GM21515 (cell line): ENCODE measurements around the gene MINDY3.
A peak's percentile ranks its signal among the peaks of the same experiment; 100 is the strongest.
"Not testable (repeated sequence)": the region's sequence is repeated elsewhere in the genome, so short reads cannot be mapped to it uniquely, and the experiment has no call there.

Experiments used
- ATAC-seq: cut with Tn5 transposase; IDR thresholded peaks from one replicate; pipeline ENCODE4 v1.9.1; 2021; ENCODE audit not compliant: unreplicated experiment

Gene MINDY3

DNA sequence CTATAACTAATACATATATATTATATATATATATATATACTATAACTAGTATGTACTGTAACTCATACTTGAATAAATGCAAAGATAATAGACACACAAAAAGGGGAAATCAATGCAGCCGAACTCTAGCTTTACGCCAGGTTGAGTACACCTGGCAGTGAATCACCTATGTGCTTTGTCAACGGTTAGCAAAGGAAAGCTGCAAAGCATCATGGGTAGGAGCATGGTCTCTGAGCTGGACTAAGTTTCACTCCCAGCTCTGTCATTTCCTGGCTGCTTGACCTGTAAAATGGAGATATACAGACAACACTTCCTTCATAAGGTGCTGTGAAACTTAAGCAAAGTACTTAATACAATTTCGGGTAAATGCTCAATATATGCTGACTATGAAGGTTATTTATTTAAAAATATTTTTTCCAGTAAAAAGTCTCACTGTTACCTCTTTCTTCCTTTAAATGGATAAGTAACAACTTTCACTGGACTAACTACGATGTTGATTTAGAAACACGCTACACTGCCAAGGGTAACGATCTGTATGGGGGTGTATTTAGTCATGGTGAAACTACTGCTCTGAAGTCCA is 78.8 kb downstream of the MINDY3 start:
- no peak for ATAC-seq

DNA sequence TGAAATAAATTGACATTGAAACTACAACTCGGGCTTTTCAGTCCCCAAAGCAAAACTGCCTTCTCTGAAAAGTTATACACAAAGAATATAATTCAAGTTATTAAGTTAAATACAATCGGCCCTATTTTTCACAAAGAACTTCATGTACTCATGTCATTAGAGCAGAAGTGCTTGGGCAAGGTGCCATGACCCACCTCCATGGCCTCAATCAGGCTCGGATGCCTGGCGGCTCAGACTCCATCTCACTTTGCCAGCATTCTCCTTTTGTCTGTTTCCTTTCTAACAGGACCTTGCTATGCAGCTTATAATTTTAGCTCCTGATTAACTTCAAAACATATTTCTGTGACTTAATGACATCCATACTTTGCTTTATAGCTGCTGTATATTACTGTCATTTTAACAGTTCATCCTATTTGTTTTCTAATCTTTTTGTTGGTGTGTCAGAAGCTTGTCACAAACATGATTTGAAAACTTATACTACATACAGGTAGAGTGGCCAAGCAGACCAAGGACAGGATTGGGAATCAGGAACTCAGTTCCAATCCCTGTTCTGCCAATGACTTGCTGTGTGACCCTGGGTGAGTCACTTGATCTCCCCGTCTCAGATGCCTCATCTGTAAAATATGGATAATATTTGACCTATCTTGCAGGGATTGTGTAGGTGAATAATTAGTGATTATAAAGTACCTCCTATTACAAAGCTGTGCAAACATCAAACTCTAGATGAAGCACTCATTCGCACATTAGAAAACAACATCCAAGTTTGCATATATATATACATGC is 79.8 kb downstream of the MINDY3 start:
- no peak for ATAC-seq

DNA sequence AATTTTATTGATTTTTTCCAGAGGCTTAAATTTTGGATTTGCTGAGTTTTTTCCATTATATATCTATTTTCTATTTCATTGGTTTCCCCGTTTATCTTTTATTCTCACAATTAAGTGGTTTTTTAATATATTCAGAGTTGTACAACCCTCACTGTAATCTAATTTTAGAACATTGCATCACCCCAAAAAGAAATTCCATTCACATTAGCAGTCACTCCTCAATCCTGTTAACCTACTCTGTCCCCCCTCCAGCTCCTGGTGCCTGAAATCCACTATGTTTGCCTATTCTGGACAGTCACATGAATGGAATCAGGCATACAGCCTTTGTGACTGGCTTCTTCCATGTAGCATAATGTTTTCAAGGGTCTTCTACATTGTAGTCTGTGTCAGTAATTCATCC is 84.8 kb downstream of the MINDY3 start:
- no peak for ATAC-seq

DNA sequence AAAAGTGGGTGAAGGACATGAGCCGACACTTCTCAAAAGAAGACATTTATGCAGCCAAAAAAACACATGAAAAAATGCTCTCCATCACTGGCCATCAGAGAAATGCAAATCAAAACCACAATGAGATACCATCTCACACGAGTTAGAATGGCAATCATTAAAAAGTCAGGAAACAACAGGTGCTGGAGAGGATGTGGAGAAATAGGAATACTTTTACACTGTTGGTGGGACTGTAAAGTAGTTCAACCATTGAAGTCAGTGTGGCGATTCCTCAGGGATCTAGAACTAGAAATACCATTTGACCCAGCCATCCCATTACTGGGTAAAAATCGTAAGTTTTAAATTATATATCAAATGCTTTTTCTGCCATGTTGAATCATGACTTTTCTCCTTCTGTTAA is 85.8 kb downstream of the MINDY3 start:
- not testable (repeated sequence) for ATAC-seq

DNA sequence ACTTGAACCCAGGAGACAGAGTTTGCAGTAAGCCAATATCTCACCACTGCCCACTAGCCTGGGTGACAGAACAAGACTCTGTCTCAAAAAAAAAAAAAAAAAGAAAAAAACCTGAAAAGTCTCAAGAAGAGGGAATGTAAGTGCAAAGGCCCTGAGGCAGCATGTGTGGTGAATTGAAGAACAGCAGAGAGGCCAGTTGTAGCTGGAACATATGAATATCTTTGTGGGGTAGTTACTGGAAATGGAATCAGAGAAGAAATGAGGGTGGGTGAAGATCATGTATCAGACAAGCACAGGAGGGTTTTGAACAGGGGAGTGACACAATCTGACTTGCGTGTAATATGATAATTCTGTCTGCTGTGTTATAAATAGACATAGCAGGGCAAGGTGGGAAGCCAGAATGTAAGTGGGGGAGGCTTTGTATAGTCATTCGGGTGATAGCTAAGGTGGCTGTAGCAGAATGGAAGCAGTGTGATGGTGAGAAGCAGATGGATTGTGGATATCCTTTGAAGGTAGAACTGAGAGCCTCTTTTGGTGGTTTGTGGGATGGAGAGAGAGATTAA is 95.3 kb downstream of the MINDY3 start:
- no peak for ATAC-seq

DNA sequence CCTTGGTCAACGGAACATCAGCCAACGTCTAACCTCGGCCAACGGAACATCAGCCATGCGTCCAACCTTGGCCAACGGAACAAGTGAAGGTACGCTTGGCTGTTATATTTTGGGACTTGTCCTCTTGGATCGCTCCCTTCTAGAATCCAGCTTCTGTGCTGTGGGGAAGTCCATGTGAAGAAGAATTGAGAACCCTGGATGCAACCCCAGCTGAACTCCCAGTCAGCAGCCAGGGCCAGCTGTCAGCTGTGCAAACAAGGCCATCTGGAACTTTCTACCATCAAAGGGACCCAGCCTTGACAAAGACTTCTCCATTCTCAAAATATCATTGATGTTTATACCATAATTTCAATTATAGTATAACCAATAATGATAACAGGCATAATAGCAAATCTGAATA is 97.3 kb downstream of the MINDY3 start:
- no peak for ATAC-seq

DNA sequence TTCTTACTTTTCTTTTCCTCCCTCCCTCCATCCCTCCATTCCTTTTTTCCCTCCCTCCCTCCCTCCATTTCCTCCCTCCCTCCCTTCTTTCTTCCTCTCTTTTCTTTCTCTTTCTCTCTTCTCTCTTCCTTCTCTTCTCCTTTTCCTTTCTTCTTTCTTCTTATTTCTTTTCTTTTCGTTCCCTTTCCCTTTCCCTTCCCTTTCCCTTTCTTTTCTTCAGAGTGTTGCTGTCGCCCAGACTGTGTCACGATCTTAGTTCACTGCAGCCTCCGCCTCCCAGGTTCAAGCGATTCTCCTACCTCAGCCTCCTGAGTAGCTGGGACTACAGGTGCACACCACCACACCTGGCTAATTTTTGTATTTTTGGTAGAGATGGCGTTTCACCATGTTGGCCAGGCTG is 98.1 kb downstream of the MINDY3 start:
- not testable (repeated sequence) for ATAC-seq

DNA sequence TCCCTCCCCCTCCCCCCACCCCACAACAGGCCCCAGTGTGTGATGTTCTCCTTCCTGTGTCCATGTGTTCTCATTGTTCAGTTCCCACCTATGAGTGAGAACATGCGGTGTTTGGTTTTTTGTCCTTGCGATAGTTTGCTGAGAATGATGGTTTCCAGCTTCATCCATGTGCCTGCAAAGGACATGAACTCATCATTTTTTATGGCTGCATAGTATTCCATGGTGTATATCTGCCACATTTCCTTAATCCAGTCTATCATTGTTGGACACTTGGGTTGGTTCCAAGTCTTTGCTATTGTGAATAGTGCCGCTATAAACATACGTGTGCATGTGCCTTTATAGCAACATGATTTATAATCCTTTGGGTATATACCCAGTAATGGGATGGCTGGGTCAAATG is 99.1 kb downstream of the MINDY3 start:
- not testable (repeated sequence) for ATAC-seq

DNA sequence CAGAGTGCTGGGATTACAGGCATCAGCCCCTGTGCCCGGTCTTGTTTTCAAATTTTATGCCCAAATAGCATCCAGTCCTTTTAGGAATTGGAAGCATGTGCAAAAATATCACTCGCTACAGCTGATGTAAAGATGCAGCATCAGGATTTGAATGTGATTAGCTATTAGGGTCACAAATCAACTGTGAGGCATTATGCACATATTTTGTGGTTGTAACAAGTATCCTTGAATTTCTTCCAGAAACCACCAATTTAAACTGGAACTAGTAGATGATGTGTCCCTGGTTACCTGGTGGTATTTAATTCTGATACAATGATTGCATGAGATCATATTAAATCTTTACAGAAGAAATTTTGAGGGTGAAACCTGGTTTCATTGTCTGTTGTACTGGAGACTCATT is 99.6 kb downstream of the MINDY3 start:
- ATAC-seq = no peak

DNA sequence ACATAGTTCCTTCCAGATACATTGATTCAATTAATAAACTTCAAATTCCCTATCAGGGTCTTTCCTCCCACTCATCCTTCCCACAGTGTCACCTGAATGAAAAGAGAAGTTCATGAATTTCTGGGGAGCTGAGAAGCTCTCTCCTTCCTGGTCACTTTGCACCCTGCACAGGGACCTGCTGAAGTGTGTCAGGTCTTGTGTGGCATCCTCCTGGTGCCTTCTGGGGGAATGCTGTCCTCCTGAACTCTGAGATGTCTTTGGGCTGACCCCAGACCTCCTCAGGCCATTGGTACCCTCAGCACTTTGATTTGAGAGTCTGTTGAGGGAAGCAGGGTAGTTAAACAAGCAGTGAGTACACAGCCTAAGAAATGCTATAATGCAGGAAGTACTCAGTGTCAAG is 101.0 kb downstream of the MINDY3 start:
- no peak for ATAC-seq

DNA sequence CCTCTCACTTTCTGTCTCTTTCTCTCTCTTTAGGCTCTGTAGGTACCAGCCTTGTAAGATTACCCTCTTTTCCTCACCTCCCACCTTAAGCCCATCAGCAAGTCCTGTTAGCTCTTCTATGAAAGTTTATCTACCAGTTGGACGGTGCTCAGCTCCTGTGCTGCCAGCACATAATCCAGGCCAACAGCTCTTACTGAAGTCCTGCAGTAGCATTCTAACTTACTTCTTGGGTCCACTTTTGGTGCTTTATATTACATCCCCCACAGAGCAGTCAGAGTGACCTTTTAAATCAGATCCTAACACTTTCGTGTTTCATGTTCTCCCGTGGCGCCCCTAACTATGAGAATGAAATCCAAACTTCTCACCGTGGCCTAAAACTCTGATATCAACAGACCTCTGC is 101.7 kb downstream of the MINDY3 start:
- no peak for ATAC-seq

DNA sequence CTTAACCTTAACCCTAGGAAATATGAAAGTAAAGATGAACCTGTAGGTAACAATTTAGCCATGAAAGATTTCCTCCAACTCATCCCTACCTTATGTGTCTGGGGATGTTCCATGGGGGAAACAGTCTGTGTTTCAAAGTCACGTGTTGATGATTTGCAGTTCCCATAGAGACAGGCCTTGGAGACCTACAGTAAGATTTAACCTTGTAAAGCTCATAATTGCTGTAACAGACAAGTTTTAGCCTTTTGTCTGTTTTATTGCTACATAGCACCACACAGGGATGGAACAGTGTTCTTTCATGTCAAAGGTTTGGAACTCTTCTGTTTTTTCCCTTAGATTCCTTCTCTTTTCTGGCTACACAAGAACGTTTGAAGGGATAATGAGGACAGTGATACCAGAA is 105.4 kb downstream of the MINDY3 start:
- no peak for ATAC-seq

DNA sequence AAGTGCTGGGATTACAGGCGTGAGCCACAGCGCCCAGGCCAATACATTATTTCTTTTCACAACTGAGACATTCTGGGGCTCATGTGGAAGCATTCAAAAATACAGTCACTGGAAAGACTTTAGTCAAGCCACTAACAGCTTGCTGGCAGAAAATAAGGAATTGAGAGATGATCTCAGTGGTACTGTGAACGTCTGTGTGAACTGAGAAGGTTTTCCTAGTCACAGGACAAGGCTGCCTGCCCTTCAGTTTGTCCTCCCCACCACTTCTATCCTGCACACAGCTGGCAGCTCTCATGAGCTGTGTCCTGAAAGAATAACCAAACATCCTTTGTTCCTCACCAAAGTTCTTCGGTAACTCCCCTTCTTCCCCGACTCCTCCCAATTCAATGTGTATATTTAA is 109.3 kb downstream of the MINDY3 start:
- ATAC-seq = no peak

DNA sequence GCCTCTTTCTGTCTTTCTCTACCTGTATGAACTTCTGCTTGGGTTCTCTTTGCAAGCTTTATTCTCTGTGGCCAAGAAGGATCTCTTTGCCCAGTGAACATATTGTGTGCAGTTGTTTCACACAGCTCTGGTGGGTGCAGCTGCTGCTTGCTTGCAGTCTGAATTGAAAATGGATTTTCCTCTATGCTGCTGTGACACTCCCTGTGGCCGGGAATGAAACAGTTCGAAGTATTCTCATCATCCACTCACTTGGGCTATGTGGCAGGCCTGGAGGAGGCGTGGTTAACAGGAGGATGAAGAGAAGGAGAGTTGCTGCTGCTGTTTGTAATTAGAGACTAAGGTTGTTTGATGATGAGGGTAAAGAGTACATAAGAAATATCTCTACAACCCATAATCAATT is 112.2 kb downstream of the MINDY3 start:
- ATAC-seq = no peak

DNA sequence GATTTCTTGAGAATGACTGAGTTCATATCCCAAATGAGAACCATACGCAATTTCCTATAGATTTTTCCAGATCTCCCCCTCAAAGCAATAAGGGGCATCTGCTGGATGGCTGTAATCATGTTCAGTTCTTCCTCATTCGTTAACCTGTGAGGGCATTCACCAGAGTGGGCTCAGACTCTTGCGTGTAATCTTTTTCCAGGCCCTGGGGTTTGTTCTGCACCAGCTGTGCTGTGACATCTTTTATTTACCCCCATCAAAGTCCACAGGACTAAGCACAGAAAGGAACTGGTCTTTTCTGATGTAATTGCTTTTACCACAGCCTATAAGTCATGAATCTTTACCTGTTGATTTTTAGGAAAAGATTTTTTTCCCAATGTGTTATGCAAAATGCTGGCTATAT is 112.7 kb downstream of the MINDY3 start:
- no peak for ATAC-seq

DNA sequence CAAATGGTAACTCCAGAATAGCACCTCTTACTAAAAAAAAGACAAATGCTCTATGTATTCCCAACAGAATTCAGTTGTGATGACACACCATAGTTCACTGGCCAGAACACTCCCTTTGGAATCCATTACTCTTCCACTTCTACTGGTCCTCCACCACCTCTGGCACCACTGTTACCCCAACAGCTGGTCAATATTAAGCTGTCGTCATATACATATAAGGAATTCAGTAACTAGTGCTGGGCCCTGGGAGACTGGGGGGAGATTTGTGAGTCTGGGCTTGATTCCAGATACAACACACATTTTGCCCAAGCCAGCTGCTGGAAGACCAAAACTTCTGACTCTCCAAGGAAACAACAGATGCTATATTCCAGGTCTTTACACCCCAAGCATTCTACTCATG is 114.6 kb downstream of the MINDY3 start:
- ATAC-seq = no peak

DNA sequence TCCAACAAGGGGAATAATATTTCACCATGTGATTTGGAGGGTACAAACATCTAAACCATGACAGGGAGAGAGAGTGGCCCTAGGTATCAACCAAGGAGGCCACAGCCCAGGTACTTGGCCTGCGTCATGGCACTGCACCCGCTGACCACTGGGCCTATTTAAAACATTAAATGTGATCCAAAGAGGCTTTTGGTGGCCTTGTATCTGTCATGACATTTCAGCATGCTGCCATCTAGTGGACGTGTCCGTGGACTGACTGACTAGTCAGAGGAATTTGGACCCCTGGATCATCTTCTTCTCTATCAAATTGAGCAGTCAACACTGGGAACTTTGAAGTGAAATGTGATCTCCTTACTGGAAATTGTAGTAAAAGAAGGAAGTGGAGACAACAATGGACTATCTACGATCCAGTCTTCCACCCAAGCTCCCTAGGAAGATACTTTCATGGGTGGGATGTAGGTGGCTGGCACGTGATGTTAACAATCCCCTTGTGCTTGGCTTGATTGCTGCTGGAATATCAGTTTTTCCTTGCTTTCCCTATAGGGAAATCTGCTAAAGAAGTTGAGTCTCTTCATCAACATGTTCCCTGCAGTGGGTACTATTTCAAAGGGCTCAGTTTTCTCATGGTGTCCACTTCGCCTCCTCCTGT is 116.0 kb downstream of the MINDY3 start:
- peak; percentile 72 for ATAC-seq

DNA sequence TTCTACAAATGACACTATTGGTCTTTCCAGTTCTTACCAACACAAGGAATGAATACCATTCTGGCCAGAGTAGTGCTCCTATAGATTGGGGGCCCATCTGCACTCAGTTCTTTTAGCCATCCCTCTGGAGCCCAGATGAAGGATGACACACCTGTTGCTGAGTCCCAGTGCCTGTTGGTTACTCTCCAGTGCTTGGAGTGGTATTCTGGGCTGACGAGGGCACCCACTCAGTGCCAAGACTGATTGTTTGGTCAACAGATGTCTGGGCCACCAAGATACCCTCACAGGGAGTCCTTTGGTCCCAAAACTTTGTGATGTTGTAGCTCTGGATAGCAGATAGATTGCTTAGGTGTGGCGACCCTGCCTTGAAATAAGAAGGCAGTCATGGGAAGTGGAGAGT is 116.9 kb downstream of the MINDY3 start:
- no peak for ATAC-seq

DNA sequence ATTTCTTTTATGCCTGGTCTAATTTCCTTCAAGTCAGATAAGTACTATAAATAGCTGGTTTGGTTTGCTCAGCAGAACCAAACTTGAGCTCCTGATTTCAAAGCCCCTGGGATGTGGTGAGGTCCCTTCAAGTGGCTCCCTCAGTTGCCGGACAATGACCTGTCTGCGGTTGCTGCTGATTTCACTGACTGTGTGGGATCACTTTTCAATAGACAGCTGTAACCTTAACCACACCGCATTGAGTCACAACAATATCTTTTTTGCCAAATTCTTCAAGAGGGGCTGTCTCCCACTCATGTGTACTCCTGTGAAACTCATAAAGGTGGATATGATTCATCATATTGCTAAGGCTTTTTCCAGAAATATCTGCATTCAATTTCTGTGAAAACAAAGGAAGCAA is 117.5 kb downstream of the MINDY3 start:
- no peak for ATAC-seq

DNA sequence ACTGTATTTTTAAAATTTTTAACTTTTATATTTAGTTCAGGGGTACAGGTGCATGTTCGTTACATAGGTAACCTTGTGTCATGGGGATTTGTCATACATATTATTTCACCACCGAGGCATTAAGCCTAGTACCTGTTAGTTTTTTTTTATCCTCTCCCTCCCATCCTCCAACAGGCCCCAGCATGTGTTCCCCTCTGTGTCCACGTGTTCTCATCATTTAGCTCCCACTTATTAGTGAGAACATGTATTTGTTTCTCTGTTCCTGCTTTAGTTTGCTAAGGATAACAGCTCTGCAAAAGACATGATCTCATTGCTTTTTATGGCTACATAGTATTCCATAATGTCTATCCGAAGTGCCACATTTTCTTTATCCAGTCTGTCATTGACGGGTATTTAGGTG is 118.2 kb downstream of the MINDY3 start:
- ATAC-seq = no peak

DNA sequence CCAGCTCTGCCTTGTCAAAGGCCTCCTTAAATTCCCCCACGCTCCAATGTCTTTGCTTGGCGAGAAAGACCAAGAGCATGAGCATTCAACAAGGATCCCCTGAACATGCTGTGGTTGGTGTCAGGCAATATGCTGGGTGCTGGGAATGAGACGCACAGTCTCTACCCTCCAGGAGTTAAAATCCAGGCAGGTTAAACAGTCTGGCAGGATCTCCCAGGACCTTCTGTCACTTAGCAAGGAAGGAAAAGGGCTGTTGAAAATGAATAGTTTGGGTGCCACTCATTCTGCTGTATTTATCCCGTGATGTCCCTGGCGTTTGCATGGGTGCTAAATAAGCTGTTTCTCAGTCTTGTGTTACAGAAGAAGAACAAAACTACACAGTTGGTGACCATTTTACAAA is 118.7 kb downstream of the MINDY3 start:
- no peak for ATAC-seq

DNA sequence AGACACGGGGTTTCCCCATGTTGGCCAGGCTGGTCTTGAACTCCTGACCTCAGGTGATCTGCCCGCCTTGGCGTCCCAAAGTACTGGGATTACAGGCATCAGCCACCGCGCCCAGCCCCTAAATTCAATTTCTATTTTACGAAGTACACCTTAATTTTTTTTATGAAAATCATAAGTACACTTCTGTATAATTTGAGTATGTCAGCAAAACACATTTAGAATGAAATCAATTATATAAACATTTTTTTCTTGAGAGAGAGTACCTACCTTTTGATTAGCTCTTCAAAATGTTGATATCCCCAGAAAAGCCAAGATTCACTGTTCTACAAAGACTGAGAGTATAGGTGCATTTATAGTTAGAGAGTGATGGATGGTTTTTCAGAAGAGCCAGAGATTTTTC is 120.0 kb downstream of the MINDY3 start:
- no peak for ATAC-seq
